Uterus (tissue), 4 donors: ENCODE data around the gene HASPIN. TPM values are rescaled to one million over a fixed set of nuclear protein-coding genes. Genes with fewer than 3 reads are reported as not detected.
A peak's percentile ranks its signal among the peaks of the same experiment; 100 is the strongest.

Source experiments
- DNase-seq, 2 donors: peaks; one replicate each; pipeline ENCODE4 v3.0.0-alpha.2; 2019 to 2020
- H3K27ac ChIP-seq, 2 donors: fragments of 200-600 bp; sonication (generic); 1 replicate in 1 of 2; 2 replicates in 1 of 2; pipeline ENCODE4 v1.5.1; 2016 to 2018
- H3K27me3 ChIP-seq, 2 donors: fragments of 200-600 bp; sonication (generic); one replicate each; pipeline ENCODE4 v1.5.1; 2018 to 2019; ENCODE audit warnings: control low read depth in 1 of 2
- H3K36me3 ChIP-seq, 2 donors: fragments of 200-600 bp; sonication (generic); one replicate each; pipeline ENCODE4 v1.5.1; 2019; ENCODE audit warnings: control low read depth in 1 of 2
- H3K4me1 ChIP-seq, 2 donors: fragments of 200-600 bp; sonication (generic); one replicate each; pipeline ENCODE4 v1.5.1; 2018 to 2019; ENCODE audit warnings: control low read depth in 1 of 2
- H3K4me3 ChIP-seq, 2 donors: fragments of 200-600 bp; sonication (generic); 1 replicate in 1 of 2; 2 replicates in 1 of 2; pipeline ENCODE4 v1.5.1; 2018 to 2019; ENCODE audit warnings: mild to moderate bottlenecking in 1 of 2
- H3K9me3 ChIP-seq, 2 donors: fragments of 200-600 bp; sonication (generic); one replicate each; pipeline ENCODE4 v1.5.1; 2019; ENCODE audit warnings: control low read depth in 1 of 2
- CTCF ChIP-seq, 4 experiments: fragments of 200-600 bp in 2 of 4; fragments of 450-650 bp in 2 of 4; sonication (generic) in 2 of 4; IDR thresholded peaks; one replicate each; pipeline ENCODE4 v1.5.1; 2016 to 2019; ENCODE audit warnings: antibody characterized with exemption in 4 of 4, mild to moderate bottlenecking in 2 of 4, moderate library complexity in 1 of 4
- POLR2A ChIP-seq, 2 donors: fragments of 450-650 bp; IDR thresholded peaks; one replicate each; pipeline ENCODE4 v1.6.1; 2016; ENCODE audit warnings: antibody characterized with exemption in 2 of 2, mild to moderate bottlenecking in 1 of 2, moderate library complexity in 1 of 2
- intact Hi-C: fragments of 100-400 bp; cut with DNase I; formaldehyde crosslinking; loops from one replicate; pipeline ENCODE4 v1.15.1; 2023; ENCODE audit warnings: low total_unique reads
- total RNA-seq, 4 donors: library from RNA; depleted of rRNA in 3 of 4; stranded (reverse); fragments of >200 nt in 3 of 4; gene quantifications; one replicate each; pipeline versions ENCODE4 v1.1.0 to v1.2.4, GENCODE V29; 2014 to 2023
- donor health status: DM: yes; HTN: yes; CAD: no.

Gene HASPIN
- total RNA-seq, 4 donors from 2014 or later, result 2.0 TPM; not detected in 3

- Histone ChIP-seq H3K4me1 (no peaks in the 10 kb centered on the region), H3K9me3 (no peaks in the 10 kb centered on the region), H3K27ac (no peak overlapping the region), H3K4me3 (no peak overlapping the region), H3K36me3 (no peaks in the 10 kb centered on the region), H3K27me3 (no peaks in the 10 kb centered on the region)
- intact Hi-C loops, result no loop called here
- no peak for TF ChIP-seq CTCF (IDR thresholded peaks at IDR 0.05)
- TF ChIP-seq POLR2A (IDR thresholded peaks at IDR 0.05), result no peak
- no peak for DNase-seq
Measured at GRCh38 chr17:3710951-3711383, 12.7 kb upstream of the HASPIN start.

- no peaks in the 10 kb centered on the region for H3K9me3 ChIP-seq
- no peak for DNase-seq
- no peaks in the 10 kb centered on the region for H3K27me3 ChIP-seq
- TF ChIP-seq POLR2A (IDR thresholded peaks at IDR 0.05) (no peak), CTCF (IDR thresholded peaks at IDR 0.05) (no peak)
- H3K27ac ChIP-seq, result no peak overlapping the region
- no peaks in the 10 kb centered on the region for H3K4me1 ChIP-seq
- no peaks in the 10 kb centered on the region for H3K36me3 ChIP-seq
- intact Hi-C loops, result no loop called here
- no peak overlapping the region for H3K4me3 ChIP-seq
Measured at GRCh38 chr17:3712811-3713463, 10.8 kb upstream of the HASPIN start.

- Histone ChIP-seq H3K4me3 (no peak overlapping the region), H3K27ac (no peak overlapping the region), H3K4me1 (no peaks in the 10 kb centered on the region), H3K9me3 (no peaks in the 10 kb centered on the region), H3K27me3 (no peaks in the 10 kb centered on the region), H3K36me3 (no peaks in the 10 kb centered on the region)
- intact Hi-C loops, result no loop called here
- TF ChIP-seq CTCF (IDR thresholded peaks at IDR 0.05), result no peak
- no peak for TF ChIP-seq POLR2A (IDR thresholded peaks at IDR 0.05)
- no peak for DNase-seq
Measured at GRCh38 chr17:3715296-3715695, 8.4 kb upstream of the HASPIN start.

DNA sequence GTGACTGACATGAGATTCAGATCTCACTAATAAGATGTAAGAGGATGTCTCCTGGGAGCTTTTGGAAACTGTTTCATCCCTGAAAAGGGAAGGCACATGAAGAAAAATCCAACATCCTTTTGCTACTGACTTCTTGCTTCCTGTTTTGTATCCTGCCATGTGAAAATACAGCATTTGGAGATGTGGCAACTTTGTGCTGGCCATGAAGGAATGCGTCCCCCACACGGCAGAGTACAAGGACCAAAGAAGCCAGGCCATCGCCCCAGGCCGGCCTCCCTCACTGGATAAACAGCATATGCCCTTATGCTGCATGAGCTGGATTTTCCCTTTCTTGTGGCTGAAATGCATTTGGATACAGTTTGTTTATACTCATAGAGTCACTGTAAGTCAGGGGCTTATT is 5.5 kb upstream of the HASPIN start:
- no peak for TF ChIP-seq POLR2A (IDR thresholded peaks at IDR 0.05)
- TF ChIP-seq CTCF (IDR thresholded peaks at IDR 0.05), result no peak
- Histone ChIP-seq H3K4me3 (no peak overlapping the region), H3K36me3 (no peaks in the 10 kb centered on the region), H3K27ac (no peak overlapping the region), H3K4me1 (no peaks in the 10 kb centered on the region), H3K27me3 (no peaks in the 10 kb centered on the region), H3K9me3 (no peaks in the 10 kb centered on the region)
- intact Hi-C loops, result no loop called here
- DNase-seq, result no peak

DNA sequence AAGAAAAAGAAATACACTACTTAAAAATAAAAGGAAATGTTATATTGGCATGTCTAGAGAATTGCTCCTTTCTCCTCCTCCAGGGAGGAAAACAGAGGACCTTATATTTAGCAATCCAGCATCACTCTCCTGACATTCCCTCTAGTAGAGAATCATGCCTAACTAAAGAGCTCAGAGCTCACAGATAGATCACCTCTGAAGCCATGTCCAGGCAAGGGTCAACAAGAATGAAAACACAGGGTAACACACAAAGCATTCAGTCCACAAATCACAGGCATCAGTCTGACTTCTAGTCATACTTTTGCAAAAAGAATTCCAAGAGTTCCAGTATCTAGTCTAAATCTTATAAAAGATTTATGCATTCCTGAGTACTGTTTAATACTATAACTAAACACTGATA is 4.4 kb upstream of the HASPIN start:
- Histone ChIP-seq H3K36me3 (no peaks in the 10 kb centered on the region), H3K27ac (peak overlapping the region in 1 of 2 donors; percentile 58), H3K9me3 (no peaks in the 10 kb centered on the region), H3K4me1 (peaks cover 0 to 3% of the 10 kb centered on the region in 2 donors), H3K4me3 (no peak overlapping the region), H3K27me3 (no peaks in the 10 kb centered on the region)
- DNase-seq, result no peak
- intact Hi-C loops, result no loop called here
- TF ChIP-seq POLR2A (IDR thresholded peaks at IDR 0.05) (no peak), CTCF (IDR thresholded peaks at IDR 0.05) (no peak)
